Muscle layer of duodenum (tissue), 2 donors: ENCODE measurements around the gene COX5B.
"Not testable (repeated sequence)": the region's sequence is repeated elsewhere in the genome, so short reads cannot be mapped to it uniquely, and the experiment has no call there.

Experiments
- H3K27ac ChIP-seq: one replicate; pipeline ENCODE4 v1.7.0; 2013; ENCODE audit warnings: mild to moderate bottlenecking, low read length
- H3K27me3 ChIP-seq: one replicate; pipeline ENCODE4 v1.7.0; 2013; ENCODE audit warnings: low read depth, mild to moderate bottlenecking, control low read depth, low read length
- H3K36me3 ChIP-seq, 2 donors: one replicate each; pipeline ENCODE4 v1.7.0; 2013; ENCODE audit warnings: low read length in 2 of 2, control low read depth in 1 of 2, mild to moderate bottlenecking in 1 of 2; ENCODE audit not compliant: insufficient read depth in 2 of 2, control insufficient read depth in 1 of 2
- H3K4me1 ChIP-seq, 2 donors: one replicate each; pipeline ENCODE4 v1.7.0; 2013; ENCODE audit warnings: low read length in 2 of 2, mild to moderate bottlenecking in 2 of 2, control low read depth in 1 of 2, moderate library complexity in 1 of 2; ENCODE audit not compliant: insufficient read depth in 2 of 2, control insufficient read depth in 1 of 2
- H3K4me3 ChIP-seq, 2 donors: one replicate each; pipeline ENCODE4 v1.7.0; 2013; ENCODE audit warnings: low read length in 2 of 2, low read depth in 1 of 2, mild to moderate bottlenecking in 1 of 2
- H3K9me3 ChIP-seq, 2 donors: one replicate each; pipeline ENCODE4 v1.7.0; 2013; ENCODE audit warnings: low read length in 2 of 2, control low read depth in 1 of 2, mild to moderate bottlenecking in 1 of 2; ENCODE audit not compliant: control insufficient read depth in 1 of 2
- donor health status: healthy.

COX5B gene

DNA sequence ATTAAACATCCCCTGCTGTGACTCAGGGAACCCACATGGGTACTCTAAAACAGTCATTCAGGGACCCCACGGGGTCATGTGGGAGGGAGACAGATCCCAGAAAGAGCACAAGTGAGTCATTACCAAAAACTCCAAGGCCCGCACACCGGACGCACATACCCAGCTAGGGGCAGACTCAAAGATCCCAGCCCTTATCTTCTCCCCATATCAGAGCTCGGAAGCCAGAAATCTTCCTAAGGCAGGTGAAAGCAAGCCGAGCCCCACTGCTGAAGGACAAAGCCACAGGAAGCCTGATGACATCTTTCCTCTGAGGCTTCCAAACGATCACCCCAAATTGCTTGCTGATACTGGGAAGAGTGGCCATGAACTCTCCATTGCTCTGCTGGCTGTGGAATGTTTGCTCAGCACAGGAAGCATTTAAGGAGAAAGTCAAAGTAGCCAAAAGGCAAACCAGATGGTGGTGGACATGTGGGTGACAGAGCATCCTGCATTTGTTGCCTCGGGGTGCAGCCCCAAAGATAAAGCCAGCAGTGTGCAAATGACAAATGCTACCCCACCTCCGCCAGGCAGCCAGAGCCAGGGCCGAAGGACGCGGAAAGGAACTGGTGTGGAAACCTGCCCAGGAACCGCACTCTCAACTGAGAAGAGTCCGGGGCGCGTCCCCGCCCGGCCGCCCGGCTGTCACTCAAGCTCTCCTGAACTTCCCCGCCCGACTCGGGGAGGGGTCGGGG lies 17.2 kb downstream of the COX5B start:
- peak overlapping the region; percentile 93 for H3K27ac ChIP-seq
- peaks cover 8 to 31% of the 10 kb centered on the region in 2 donors for H3K4me1 ChIP-seq
- no peaks in the 10 kb centered on the region for H3K27me3 ChIP-seq
- H3K4me3 ChIP-seq = peak overlapping the region; percentile 77 to 79
- no peaks in the 10 kb centered on the region for H3K9me3 ChIP-seq
- H3K36me3 ChIP-seq = peaks cover 11 to 26% of the 10 kb centered on the region in 2 donors

DNA sequence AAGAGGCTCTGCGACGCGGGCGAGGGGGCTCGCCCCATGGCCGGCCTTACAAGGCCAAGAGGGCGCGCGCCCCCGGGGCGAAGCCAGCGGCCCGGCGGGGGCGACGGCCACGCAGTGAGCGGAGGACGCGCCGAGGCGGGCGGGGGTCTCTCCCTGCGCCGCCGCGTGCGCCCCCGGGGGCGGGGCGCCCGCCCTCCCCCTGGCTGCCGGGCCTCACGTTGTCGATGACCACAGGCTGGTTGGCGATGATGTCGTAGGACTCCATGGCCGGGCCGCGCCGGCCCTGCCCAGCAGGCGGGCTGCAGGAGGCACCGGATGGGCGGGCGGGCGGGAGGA lies 17.7 kb downstream of the COX5B start:
- Histone ChIP-seq H3K27me3 (no peaks in the 10 kb centered on the region), H3K36me3 (peaks cover 5 to 20% of the 10 kb centered on the region in 2 donors), H3K4me3 (peak overlapping the region; percentile 77 to 79), H3K9me3 (no peaks in the 10 kb centered on the region), H3K4me1 (peaks cover 8 to 31% of the 10 kb centered on the region in 2 donors), H3K27ac (peak overlapping the region; percentile 93)

DNA sequence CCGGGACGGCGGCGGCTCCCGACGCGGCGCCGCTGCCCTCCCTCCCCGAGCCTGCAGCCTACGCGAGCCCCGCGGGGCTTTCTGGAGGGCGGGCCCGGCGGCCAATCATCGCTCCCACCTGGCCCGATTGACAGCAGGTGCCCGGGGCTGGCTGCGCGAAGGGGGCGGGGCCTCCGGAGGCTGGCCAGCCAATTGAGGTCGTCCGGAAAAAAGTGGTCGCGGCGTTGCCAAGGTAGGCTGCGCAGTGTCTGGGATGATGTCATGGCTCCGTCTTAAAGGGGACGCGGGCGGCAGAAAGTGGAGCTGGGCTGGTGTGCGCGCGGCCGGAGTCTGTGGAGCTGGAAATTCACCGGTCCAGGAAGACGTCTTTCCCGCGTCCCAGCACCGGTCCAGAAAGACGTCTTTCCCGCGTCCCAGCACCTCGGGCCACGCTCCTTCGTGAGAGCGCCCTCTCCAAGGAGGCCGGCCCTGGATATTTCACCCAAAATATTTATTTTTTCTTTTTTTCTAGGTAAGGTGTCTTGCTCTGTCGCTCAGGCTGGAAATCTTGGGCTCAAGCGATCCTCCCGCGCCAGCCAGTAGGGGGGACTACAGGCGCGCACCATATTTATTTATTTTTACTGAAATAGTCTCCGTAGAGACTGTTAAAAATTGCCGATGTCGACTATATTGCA lies 18.2 kb downstream of the COX5B start, which contains the start of gene ACTR1B:
Gene ACTR1B, minus strand, starts transcription at position 83 of the 674 bp plus-strand sequence. CDS start 154 bp downstream, outside the sequence.
- H3K4me3 ChIP-seq = peak within 1 kb of the TSS; percentile 77 to 79
- H3K27ac ChIP-seq = peak within 1 kb of the TSS; percentile 93
- peaks cover 3 to 15% of the 10 kb centered on the region in 2 donors for H3K36me3 ChIP-seq
- no peaks in the 10 kb centered on the region for H3K27me3 ChIP-seq
- H3K4me1 ChIP-seq = peaks cover 8 to 31% of the 10 kb centered on the region in 2 donors
- H3K9me3 ChIP-seq = no peaks in the 10 kb centered on the region

- Histone ChIP-seq H3K36me3 (peaks cover 3 to 13% of the 10 kb centered on the region in 2 donors), H3K4me3 (peak overlapping the region; percentile 67), H3K27ac (peak overlapping the region; percentile 91), H3K4me1 (peaks cover 8 to 31% of the 10 kb centered on the region in 2 donors), H3K9me3 (no peaks in the 10 kb centered on the region), H3K27me3 (no peaks in the 10 kb centered on the region)
Measured at GRCh38 chr2:97664636-97664970, 18.7 kb downstream of the COX5B start.

DNA sequence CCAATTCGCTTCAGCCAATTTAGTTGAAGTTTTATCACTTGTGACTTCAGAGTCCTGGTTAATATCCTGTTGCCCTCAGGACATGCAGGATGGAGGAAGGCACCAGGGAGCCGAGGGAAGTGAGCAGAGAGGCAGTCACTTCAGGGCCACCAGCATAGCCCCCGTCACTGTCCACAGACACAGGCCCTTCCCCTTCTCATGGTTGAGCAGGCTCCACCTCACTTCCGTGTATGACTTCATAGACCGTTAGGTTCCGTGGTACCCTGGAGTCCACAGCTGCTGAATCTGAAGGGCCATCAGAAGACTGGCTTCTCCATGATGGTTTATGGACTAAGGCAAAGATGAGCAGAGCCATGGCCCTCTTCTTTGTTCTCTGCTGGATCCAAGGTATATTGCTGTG lies 23.6 kb downstream of the COX5B start, which contains the start of gene C2orf92:
Gene C2orf92, plus strand, starts transcription at position 266 of the 400 bp plus-strand sequence. Its CDS starts 76 bp downstream, at position 342.
- H3K4me1 ChIP-seq = peaks cover 0 to 6% of the 10 kb centered on the region in 2 donors
- no peak within 1 kb of the TSS for H3K4me3 ChIP-seq
- no peaks in the 10 kb centered on the region for H3K9me3 ChIP-seq
- H3K27me3 ChIP-seq = no peaks in the 10 kb centered on the region
- H3K27ac ChIP-seq = no peak within 1 kb of the TSS
- no peaks in the 10 kb centered on the region for H3K36me3 ChIP-seq

- Histone ChIP-seq H3K27ac (no peak overlapping the region), H3K36me3 (no peaks in the 10 kb centered on the region), H3K9me3 (no peaks in the 10 kb centered on the region), H3K4me3 (no peak overlapping the region), H3K27me3 (no peaks in the 10 kb centered on the region), H3K4me1 (no peaks in the 10 kb centered on the region)
Measured at GRCh38 chr2:97670471-97670870, 24.6 kb downstream of the COX5B start.

DNA sequence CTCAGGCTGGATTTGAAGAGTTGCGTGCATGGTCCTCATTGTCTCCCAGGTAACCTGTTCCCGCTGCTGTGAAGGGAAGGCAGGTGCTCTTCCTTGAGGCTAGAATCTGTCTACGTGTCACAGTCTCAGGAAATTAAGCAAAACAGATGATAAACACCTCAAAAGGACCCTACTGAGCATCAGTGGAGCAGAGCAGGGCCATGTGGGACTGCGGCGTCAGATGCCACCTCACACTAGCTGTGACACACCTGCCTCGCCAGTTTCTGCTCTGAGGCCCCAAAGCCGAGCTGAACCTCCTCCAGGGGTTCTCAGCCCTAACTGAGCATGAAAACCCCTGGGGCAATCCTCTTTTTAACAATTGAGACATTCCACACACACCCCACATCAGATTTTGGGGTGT lies 25.7 kb downstream of the COX5B start:
- no peaks in the 10 kb centered on the region for H3K27me3 ChIP-seq
- no peak overlapping the region for H3K27ac ChIP-seq
- H3K4me1 ChIP-seq = no peaks in the 10 kb centered on the region

GRCh38 chr2:97672606-97673140 lies 26.8 kb downstream of the COX5B start:
- not testable (repeated sequence) for H3K4me3 ChIP-seq, H3K27ac ChIP-seq, H3K4me1 ChIP-seq, H3K36me3 ChIP-seq, H3K27me3 ChIP-seq, H3K9me3 ChIP-seq

More for the DNA sequence above, 25.7 kb downstream of the COX5B start:
- H3K9me3 ChIP-seq = no peaks in the 10 kb centered on the region
- no peaks in the 10 kb centered on the region for H3K36me3 ChIP-seq
- no peak overlapping the region for H3K4me3 ChIP-seq

DNA sequence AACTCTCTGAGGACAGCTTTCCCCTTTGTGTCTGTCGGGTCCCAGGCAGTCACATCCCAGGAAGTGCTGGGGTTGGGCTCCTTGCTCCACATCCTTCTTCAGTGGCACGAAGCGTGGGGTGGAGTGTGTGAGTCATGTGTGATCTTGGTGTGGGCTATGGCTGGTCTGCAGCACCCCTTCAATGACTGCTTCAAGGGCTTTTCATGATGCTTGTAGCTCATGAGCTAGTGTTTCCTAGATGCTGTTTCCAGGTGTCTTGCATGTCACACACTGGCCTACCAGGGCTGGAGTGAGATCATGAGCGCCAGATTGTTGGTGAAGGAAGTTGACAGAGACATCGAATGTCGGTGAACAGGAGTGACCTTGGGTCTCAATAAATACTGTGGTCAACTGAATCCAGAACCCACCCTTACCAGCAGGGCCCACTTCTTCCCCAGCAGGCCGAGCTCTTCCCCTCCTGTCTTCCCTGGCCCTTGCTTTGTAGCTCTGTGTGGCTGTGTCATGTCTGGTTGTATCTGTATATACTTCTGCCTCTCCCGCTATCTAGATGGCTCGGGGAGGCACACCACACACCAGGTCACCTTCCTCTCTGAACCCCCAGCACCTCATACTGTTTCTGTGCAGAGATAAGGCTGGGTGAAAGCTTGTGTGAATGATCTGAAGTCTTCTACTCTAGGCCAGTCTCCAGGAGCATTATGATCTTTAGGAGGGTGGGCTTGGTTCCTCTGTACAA lies 27.5 kb downstream of the COX5B start:
- Histone ChIP-seq H3K9me3 (no peaks in the 10 kb centered on the region), H3K36me3 (no peaks in the 10 kb centered on the region), H3K4me1 (no peaks in the 10 kb centered on the region), H3K4me3 (no peak overlapping the region), H3K27ac (no peak overlapping the region), H3K27me3 (no peaks in the 10 kb centered on the region)

- no peaks in the 10 kb centered on the region for H3K9me3 ChIP-seq
- H3K4me3 ChIP-seq = no peak overlapping the region
- H3K36me3 ChIP-seq = no peaks in the 10 kb centered on the region
- H3K4me1 ChIP-seq = no peaks in the 10 kb centered on the region
- H3K27ac ChIP-seq = no peak overlapping the region
- H3K27me3 ChIP-seq = no peaks in the 10 kb centered on the region
Measured at GRCh38 chr2:97673915-97674283, 28.0 kb downstream of the COX5B start.

DNA sequence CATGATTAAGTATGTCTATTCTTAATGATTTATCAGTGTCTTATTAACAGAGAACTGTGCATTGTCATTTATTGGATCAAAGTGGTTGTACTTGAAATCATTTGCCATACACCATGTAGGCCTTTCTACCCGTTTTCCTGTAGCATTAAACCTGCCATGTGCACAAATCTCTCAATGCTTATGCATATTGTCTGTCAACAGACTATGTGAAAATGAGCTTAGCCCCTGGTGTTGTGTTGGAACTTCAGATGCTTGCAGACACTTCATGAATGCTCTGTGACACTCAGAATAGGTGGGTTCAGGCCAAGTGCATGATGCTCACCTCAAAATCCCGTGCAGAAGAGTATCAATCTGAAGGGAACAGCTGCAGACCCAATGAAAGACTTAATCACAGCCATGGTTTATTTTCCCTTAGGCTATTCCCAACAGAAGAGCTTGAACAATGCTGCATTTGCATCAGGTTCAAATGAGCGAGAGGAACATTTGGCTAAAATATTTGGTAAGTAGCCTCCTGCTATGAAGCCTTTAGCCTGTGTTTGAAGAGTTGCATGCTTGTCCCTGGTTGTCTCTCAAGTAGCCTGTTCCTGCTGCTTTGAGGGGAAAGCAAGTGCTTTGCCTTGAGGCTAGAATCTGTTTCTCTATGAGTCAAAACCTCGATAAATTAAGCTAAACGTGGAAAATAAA lies 29.7 kb downstream of the COX5B start:
- H3K4me3 ChIP-seq = no peak overlapping the region

More for the DNA sequence above, 29.7 kb downstream of the COX5B start:
- H3K27me3 ChIP-seq = no peaks in the 10 kb centered on the region
- H3K4me1 ChIP-seq = no peaks in the 10 kb centered on the region
- no peaks in the 10 kb centered on the region for H3K36me3 ChIP-seq
- no peaks in the 10 kb centered on the region for H3K9me3 ChIP-seq
- no peak overlapping the region for H3K27ac ChIP-seq
